Osteocyte (in vitro differentiated cells): ENCODE data around the gene ZNF185. TPM values are rescaled to one million over a fixed set of nuclear protein-coding genes. Genes with fewer than 3 reads are reported as not detected.

Experiments used
- DNase-seq: peaks from one replicate; pipeline ENCODE4 v3.0.0; 2021; ENCODE audit warnings: mixed read lengths; ENCODE audit not compliant: unreplicated experiment; ENCODE audit errors: extremely low spot score
- H3K27ac Mint-ChIP-seq: one replicate; pipeline ENCODE4 v1.8.0; 2021; ENCODE audit warnings: mild to moderate bottlenecking, mixed read lengths; ENCODE audit not compliant: unreplicated experiment
- H3K27me3 Mint-ChIP-seq: one replicate; pipeline ENCODE4 v1.8.0; 2021; ENCODE audit warnings: mixed read lengths; ENCODE audit not compliant: unreplicated experiment
- H3K36me3 Mint-ChIP-seq: one replicate; pipeline ENCODE4 v1.8.0; 2021; ENCODE audit warnings: mixed read lengths; ENCODE audit not compliant: unreplicated experiment
- H3K4me1 Mint-ChIP-seq: one replicate; pipeline ENCODE4 v1.8.0; 2021; ENCODE audit warnings: mixed read lengths; ENCODE audit not compliant: unreplicated experiment
- H3K4me3 Mint-ChIP-seq: one replicate; pipeline ENCODE4 v1.8.0; 2021; ENCODE audit warnings: mild to moderate bottlenecking, moderate library complexity, mixed read lengths; ENCODE audit not compliant: unreplicated experiment
- H3K9me3 Mint-ChIP-seq: one replicate; pipeline ENCODE4 v1.8.0; 2021; ENCODE audit warnings: mixed read lengths; ENCODE audit not compliant: unreplicated experiment
- CTCF ChIP-seq: fragments of 200-600 bp; sonication (generic); IDR thresholded peaks from 2 replicates; pipeline ENCODE4 v1.5.0; 2021; ENCODE audit warnings: antibody characterized with exemption, mild to moderate bottlenecking, moderate library complexity
- total RNA-seq: library from RNA; stranded (reverse); gene quantifications from 2 replicates; pipeline ENCODE4 v1.2.1, GENCODE V29; 2021

ZNF185 gene
- total RNA-seq, 1 donor from 2014 or later, result 8.0 TPM

DNA sequence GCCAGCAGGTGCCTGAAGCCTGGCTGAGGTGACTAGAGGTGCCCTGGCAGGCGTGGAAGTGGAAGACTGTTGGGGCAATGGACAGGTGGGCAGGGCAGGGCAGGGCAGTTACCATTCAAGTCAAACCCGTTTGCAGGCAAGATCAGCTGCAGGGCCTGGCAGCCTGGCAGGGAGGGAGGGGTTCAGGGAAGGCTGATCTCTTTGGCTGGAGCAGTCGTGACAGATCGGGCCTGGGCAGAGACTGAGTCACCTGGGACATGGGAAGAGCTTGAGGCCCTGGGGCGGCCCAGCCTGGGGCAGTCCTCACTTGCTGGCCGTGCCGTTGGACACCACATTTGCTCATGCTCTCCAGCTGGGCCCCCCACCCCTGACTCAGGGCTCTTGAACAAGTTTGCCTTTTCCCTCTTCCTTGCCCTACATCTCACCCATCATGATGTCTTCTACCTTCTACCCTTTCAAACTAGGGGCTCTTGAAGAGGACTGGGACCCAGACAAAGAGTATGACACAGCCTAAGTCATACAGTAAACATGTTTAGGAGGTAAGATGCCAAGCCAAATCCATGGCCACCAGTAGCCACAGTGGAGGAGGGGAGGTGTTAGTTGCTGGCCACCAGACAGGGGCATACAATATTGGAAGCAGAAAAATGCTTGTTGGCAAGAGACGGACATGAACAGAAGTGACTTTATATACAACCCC lies 2.0 kb upstream of the ZNF185 start:
- Mint-ChIP-seq H3K36me3 (no peaks in the 10 kb centered on the region), H3K4me3 (no peak overlapping the region), H3K9me3 (no peaks in the 10 kb centered on the region), H3K4me1 (no peaks in the 10 kb centered on the region), H3K27ac (no peak overlapping the region), H3K27me3 (peaks cover 4% of the 10 kb centered on the region)
- TF ChIP-seq CTCF, result no peak
- no peak for DNase-seq

DNA sequence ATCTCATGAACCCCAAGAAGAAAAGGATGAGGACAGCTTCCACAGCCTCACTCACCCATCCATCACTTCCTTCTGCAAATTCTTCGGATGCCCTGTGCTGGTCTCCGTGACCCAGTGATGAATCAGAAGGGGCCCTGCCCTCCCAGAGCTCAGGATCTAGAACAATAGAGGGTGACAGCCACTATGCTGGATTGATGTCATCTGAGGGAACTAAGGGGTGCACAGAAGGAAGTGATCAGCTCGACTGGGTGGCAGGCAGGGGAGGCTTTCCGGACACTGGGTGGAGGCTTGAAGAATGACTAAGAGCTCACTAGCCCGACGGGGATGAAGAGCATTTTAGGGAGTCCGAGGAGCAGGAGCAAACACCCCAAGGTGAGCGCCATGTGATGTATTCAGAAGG lies 1.4 kb upstream of the ZNF185 start:
- Mint-ChIP-seq H3K4me1 (peaks cover 2% of the 10 kb centered on the region), H3K36me3 (no peaks in the 10 kb centered on the region), H3K27me3 (no peaks in the 10 kb centered on the region), H3K4me3 (no peak overlapping the region), H3K27ac (no peak overlapping the region), H3K9me3 (no peaks in the 10 kb centered on the region)
- no peak for TF ChIP-seq CTCF
- no peak for DNase-seq

GRCh38 chrX:152898442-152898841 lies 575 bp downstream of the ZNF185 start:
- no peak overlapping the region for H3K4me3 Mint-ChIP-seq
- H3K36me3 Mint-ChIP-seq, result no peaks in the 10 kb centered on the region
- H3K4me1 Mint-ChIP-seq, result peaks cover 9% of the 10 kb centered on the region
- TF ChIP-seq CTCF, result no peak
- no peak overlapping the region for H3K27ac Mint-ChIP-seq
- no peak for DNase-seq
- H3K27me3 Mint-ChIP-seq, result no peaks in the 10 kb centered on the region
- no peaks in the 10 kb centered on the region for H3K9me3 Mint-ChIP-seq

DNA sequence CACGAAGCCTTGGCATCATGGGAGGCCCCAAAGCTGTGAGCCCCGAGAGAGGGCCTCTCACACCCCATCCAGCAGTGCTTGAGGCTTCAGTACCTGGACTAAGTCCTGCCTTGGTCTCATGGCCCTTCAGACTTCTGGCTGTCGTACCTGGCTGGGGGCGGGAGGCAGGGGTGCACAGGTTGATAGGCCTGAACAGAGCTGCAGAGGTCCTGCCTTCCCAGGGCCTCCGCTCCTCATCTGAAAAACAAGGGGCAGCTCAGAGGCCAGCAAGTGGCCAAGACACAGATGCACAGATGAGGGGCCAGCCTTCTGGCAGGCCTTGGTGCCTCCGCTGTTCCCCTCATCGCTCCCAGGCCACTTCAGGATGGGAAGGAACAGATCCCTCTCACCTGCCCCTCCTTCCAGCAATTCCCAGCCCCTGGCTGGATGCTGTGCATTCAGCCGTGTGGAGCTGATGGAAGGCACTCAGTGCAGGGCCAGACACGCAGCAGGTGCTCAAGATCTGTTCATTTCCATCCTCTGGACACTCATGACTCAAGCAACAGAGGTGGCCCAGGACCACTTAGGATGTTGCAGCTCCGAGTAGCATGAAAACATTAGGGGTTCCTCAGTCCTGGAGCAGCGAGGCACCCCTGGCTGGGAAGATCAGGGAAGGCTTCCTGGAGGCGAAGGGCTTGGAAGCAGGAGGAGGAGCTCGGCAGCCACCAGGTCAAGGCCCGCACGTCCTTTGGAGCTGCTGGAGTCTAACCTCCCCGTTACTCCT lies 1.4 kb downstream of the ZNF185 start:
- Mint-ChIP-seq H3K27ac (no peak overlapping the region), H3K4me1 (peaks cover 13% of the 10 kb centered on the region), H3K9me3 (no peaks in the 10 kb centered on the region), H3K27me3 (no peaks in the 10 kb centered on the region), H3K36me3 (no peaks in the 10 kb centered on the region), H3K4me3 (no peak overlapping the region)
- no peak for TF ChIP-seq CTCF
- no peak for DNase-seq
